H9 (cell line): Measurements from ENCODE around the gene ZNF182. TPM values are rescaled to one million over a fixed set of nuclear protein-coding genes. Genes with fewer than 3 reads are reported as not detected.

Experiments used
- DNase-seq: peaks from one replicate; pipeline ENCODE4 v3.0.0-alpha.2; 2017
- H2AFZ ChIP-seq: one replicate; pipeline ENCODE4 v1.6.1; 2013; ENCODE audit warnings: mild to moderate bottlenecking, low read length, control low read depth, moderate library complexity
- H2AK5ac ChIP-seq: 2 replicates; pipeline ENCODE4 v1.6.1; 2013; ENCODE audit warnings: low read length, control low read depth, mixed read lengths; ENCODE audit not compliant: insufficient read length
- H2BK120ac ChIP-seq: one replicate; pipeline ENCODE4 v1.6.1; 2013; ENCODE audit warnings: low read depth, mild to moderate bottlenecking, low read length, control low read depth, inconsistent platforms; ENCODE audit not compliant: poor library complexity, severe bottlenecking
- H2BK12ac ChIP-seq: 2 replicates; pipeline ENCODE4 v1.6.1; 2013; ENCODE audit warnings: low read length, control low read depth, mixed read lengths, low read depth; ENCODE audit not compliant: insufficient read length
- H2BK15ac ChIP-seq: 2 replicates; pipeline ENCODE4 v1.6.1; 2013; ENCODE audit warnings: low read depth, low read length, control low read depth
- H2BK20ac ChIP-seq: one replicate; pipeline ENCODE4 v1.6.1; 2013; ENCODE audit warnings: low read depth, mild to moderate bottlenecking, low read length, control low read depth, inconsistent platforms; ENCODE audit not compliant: poor library complexity, severe bottlenecking
- H2BK5ac ChIP-seq: 2 replicates; pipeline ENCODE4 v1.6.1; 2013; ENCODE audit warnings: low read length, control low read depth, mixed read lengths; ENCODE audit not compliant: insufficient read length
- H3K14ac ChIP-seq: 2 replicates; pipeline ENCODE4 v1.6.1; 2013; ENCODE audit warnings: low read length, control low read depth; ENCODE audit not compliant: insufficient read depth
- H3K18ac ChIP-seq: 2 replicates; pipeline ENCODE4 v1.6.1; 2013; ENCODE audit warnings: low read depth, mild to moderate bottlenecking, mixed read lengths, low read length, control low read depth; ENCODE audit not compliant: insufficient read length
- H3K23ac ChIP-seq: 2 replicates; pipeline ENCODE4 v1.6.1; 2013; ENCODE audit warnings: low read length, control low read depth, mixed read lengths, low read depth; ENCODE audit not compliant: insufficient read length
- H3K23me2 ChIP-seq: 2 replicates; pipeline ENCODE4 v1.6.1; 2013; ENCODE audit warnings: low read depth, mild to moderate bottlenecking, mixed read lengths, low read length, control low read depth; ENCODE audit not compliant: insufficient read length, poor library complexity, severe bottlenecking
- H3K27ac ChIP-seq: 2 replicates; pipeline ENCODE4 v1.5.1; 2013; ENCODE audit warnings: low read length, control low read depth, mixed read lengths, low read depth; ENCODE audit not compliant: insufficient read length
- H3K27me3 ChIP-seq: 2 replicates; pipeline ENCODE4 v1.6.1; 2013; ENCODE audit warnings: low read length, control low read depth, inconsistent platforms; ENCODE audit not compliant: insufficient read depth
- H3K4ac ChIP-seq: 2 replicates; pipeline ENCODE4 v1.6.1; 2013; ENCODE audit warnings: low read depth, mild to moderate bottlenecking, control low read depth, inconsistent platforms, low read length, moderate library complexity
- H3K4me1 ChIP-seq: 2 replicates; pipeline ENCODE4 v1.6.1; 2013; ENCODE audit warnings: low read length, control low read depth, inconsistent platforms; ENCODE audit not compliant: insufficient read depth
- H3K4me2 ChIP-seq: 2 replicates; pipeline ENCODE4 v1.6.1; 2013; ENCODE audit warnings: low read length, control low read depth, mixed read lengths; ENCODE audit not compliant: insufficient read length, insufficient read depth
- H3K56ac ChIP-seq: 2 replicates; pipeline ENCODE4 v1.6.1; 2013; ENCODE audit warnings: low read depth, mild to moderate bottlenecking, mixed read lengths, low read length, control low read depth; ENCODE audit not compliant: insufficient read length
- H3K79me1 ChIP-seq: 2 replicates; pipeline ENCODE4 v1.6.1; 2013; ENCODE audit warnings: low read depth, mild to moderate bottlenecking, moderate library complexity, low read length, control low read depth, inconsistent platforms; ENCODE audit not compliant: insufficient read depth, poor library complexity, severe bottlenecking
- H3K79me2 ChIP-seq: 2 replicates; pipeline ENCODE4 v1.6.1; 2013; ENCODE audit warnings: low read length, control low read depth, inconsistent platforms; ENCODE audit not compliant: insufficient read depth
- H3K9ac ChIP-seq: 2 replicates; pipeline ENCODE4 v1.6.1; 2013; ENCODE audit warnings: low read length, control low read depth, mixed read lengths; ENCODE audit not compliant: insufficient read length; ENCODE audit errors: extremely low read depth
- H3K9me3 ChIP-seq: one replicate; pipeline ENCODE4 v1.6.1; 2013; ENCODE audit warnings: low read depth, low read length, inconsistent platforms; ENCODE audit not compliant: control insufficient read depth
- H3T11ph ChIP-seq: one replicate; pipeline ENCODE4 v1.6.1; 2013; ENCODE audit warnings: mild to moderate bottlenecking, low read length, control low read depth, inconsistent platforms
- H4K20me1 ChIP-seq: one replicate; pipeline ENCODE4 v1.6.1; 2013; ENCODE audit not compliant: control insufficient read depth, insufficient read length, insufficient read depth
- H4K5ac ChIP-seq: 2 replicates; pipeline ENCODE4 v1.6.1; 2013; ENCODE audit warnings: low read depth, mild to moderate bottlenecking, mixed read lengths, low read length, control low read depth; ENCODE audit not compliant: insufficient read length
- H4K8ac ChIP-seq: replicated peaks from 2 replicates; pipeline ENCODE4 v1.6.1; 2013; ENCODE audit warnings: low read length, control low read depth, mixed read lengths, low read depth; ENCODE audit not compliant: insufficient read length
- H4K91ac ChIP-seq: 2 replicates; pipeline ENCODE4 v1.6.1; 2013; ENCODE audit warnings: low read depth, mild to moderate bottlenecking, moderate library complexity, mixed read lengths, low read length, control low read depth; ENCODE audit not compliant: insufficient read length
- H3K27ac Mint-ChIP-seq, 3 experiments: 2 replicates in 2 of 3; 3 replicates in 1 of 3; pipeline ENCODE4 v1.8.0; 2020 to 2021; ENCODE audit warnings: mixed read lengths in 3 of 3, mild to moderate bottlenecking in 1 of 3, moderate library complexity in 1 of 3
- H3K27me3 Mint-ChIP-seq: 2 replicates; pipeline ENCODE4 v1.8.0; 2021; ENCODE audit warnings: low read depth, mild to moderate bottlenecking, moderate library complexity, mixed read lengths
- H3K36me3 Mint-ChIP-seq, 3 experiments: 2 replicates in 2 of 3; 3 replicates in 1 of 3; pipeline ENCODE4 v1.8.0; 2020 to 2021; ENCODE audit warnings: low read depth in 3 of 3, mixed read lengths in 3 of 3; ENCODE audit not compliant: insufficient read depth in 1 of 3
- H3K4me1 Mint-ChIP-seq, 2 experiments: 2 replicates each; pipeline ENCODE4 v1.8.0; 2020; ENCODE audit warnings: mixed read lengths in 2 of 2
- H3K4me3 Mint-ChIP-seq, 2 experiments: 2 replicates in 1 of 2; 3 replicates in 1 of 2; pipeline ENCODE4 v1.8.0; 2020 to 2021; ENCODE audit warnings: mild to moderate bottlenecking in 2 of 2, mixed read lengths in 2 of 2, moderate library complexity in 1 of 2
- H3K9me3 Mint-ChIP-seq, 2 experiments: 2 replicates in 1 of 2; 3 replicates in 1 of 2; pipeline ENCODE4 v1.8.0; 2020; ENCODE audit warnings: mild to moderate bottlenecking in 2 of 2, mixed read lengths in 2 of 2, moderate library complexity in 1 of 2
- CTCF ChIP-seq: fragments of 200-600 bp; sonication (generic); conservative IDR thresholded peaks from 3 replicates; pipeline ENCODE4 v1.8.0; 2021; ENCODE audit warnings: antibody characterized with exemption, mild to moderate bottlenecking
- WGBS: extraction: QIAGEN DNeasy Blood & Tissue Kit; methylation state at CpG from one replicate; pipeline ENCODE4 v1.1.7; 2013; ENCODE audit warnings: missing lambda C conversion rate, low lambda C conversion rate, mixed read lengths; ENCODE audit not compliant: insufficient read length; ENCODE audit errors: extremely low coverage; 5-methylcytosine and 5-hydroxymethylcytosine counted together
- total RNA-seq: library from RNA; stranded (reverse); gene quantifications from 2 replicates; pipeline ENCODE4 v1.2.1, GENCODE V29; 2021

The ZNF182 gene
- total RNA-seq, 1 experiment from 2014 or later: 7.6 TPM

GRCh38 chrX:48001260-48001659 lies 2.5 kb downstream of the ZNF182 start:
- Histone ChIP-seq H3K14ac (no peak overlapping the region), H3K4me2 (no peak overlapping the region), H3K27me3 (no peaks in the 10 kb centered on the region), H2BK5ac (no peak overlapping the region), H2AK5ac (no peak overlapping the region), H3K9ac (no peak overlapping the region), H3K18ac (no peak overlapping the region), H2BK12ac (no peak overlapping the region), H3K23ac (no peak overlapping the region), H2AFZ (no peak overlapping the region), H3K4ac (no peak overlapping the region), H4K91ac (no peak overlapping the region), H2BK15ac (no peak overlapping the region), H3K27ac (no peak overlapping the region), H3K9me3 (peaks cover 14% of the 10 kb centered on the region), H2BK120ac (no peak overlapping the region), H3K4me1 (no peaks in the 10 kb centered on the region), H4K8ac (no peak overlapping the region), H3T11ph (no peak overlapping the region), H3K56ac (no peak overlapping the region), H3K79me2 (no peaks in the 10 kb centered on the region; the same call in 1 of the 2 replicates), H4K20me1 (no peaks in the 10 kb centered on the region), H4K5ac (no peak overlapping the region), H3K23me2 (no peaks in the 10 kb centered on the region), H3K79me1 (no peaks in the 10 kb centered on the region), H2BK20ac (no peak overlapping the region)
- Mint-ChIP-seq H3K4me3 (no peak overlapping the region), H3K4me1 (peaks cover 0 to 6% of the 10 kb centered on the region in 2 experiments; a peak in 3 of 4 replicates), H3K9me3 (peaks cover 45 to 58% of the 10 kb centered on the region in 2 experiments), H3K36me3 (peaks cover 13 to 31% (median 19%) of the 10 kb centered on the region in 3 experiments), H3K27me3 (no peaks in the 10 kb centered on the region), H3K27ac (no peak overlapping the region)
- TF ChIP-seq CTCF: no peak
- no peak for DNase-seq
- WGBS: no CpG with 5 or more reads among the region's 3 CpGs
